ENCODE results near the gene CRYBG1.

- TF ChIP-seq, protein P1, sequence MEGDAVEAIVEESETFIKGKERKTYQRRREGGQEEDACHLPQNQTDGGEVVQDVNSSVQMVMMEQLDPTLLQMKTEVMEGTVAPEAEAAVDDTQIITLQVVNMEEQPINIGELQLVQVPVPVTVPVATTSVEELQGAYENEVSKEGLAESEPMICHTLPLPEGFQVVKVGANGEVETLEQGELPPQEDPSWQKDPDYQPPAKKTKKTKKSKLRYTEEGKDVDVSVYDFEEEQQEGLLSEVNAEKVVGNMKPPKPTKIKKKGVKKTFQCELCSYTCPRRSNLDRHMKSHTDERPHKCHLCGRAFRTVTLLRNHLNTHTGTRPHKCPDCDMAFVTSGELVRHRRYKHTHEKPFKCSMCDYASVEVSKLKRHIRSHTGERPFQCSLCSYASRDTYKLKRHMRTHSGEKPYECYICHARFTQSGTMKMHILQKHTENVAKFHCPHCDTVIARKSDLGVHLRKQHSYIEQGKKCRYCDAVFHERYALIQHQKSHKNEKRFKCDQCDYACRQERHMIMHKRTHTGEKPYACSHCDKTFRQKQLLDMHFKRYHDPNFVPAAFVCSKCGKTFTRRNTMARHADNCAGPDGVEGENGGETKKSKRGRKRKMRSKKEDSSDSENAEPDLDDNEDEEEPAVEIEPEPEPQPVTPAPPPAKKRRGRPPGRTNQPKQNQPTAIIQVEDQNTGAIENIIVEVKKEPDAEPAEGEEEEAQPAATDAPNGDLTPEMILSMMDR (IDR thresholded peaks at IDR 0.05; ENCODE audit: insufficient read depth, low read length), result no peak
- TF ChIP-seq SPI1 (IDR thresholded peaks at IDR 0.05; ENCODE audit: borderline replicate concordance, low read depth), result no peak
- no peak for TF ChIP-seq POLR2AphosphoS5 (IDR thresholded peaks at IDR 0.05; ENCODE audit: low read depth)
- no peak for TF ChIP-seq GABPA (IDR thresholded peaks at IDR 0.05; ENCODE audit: low read depth)
These were observed 80.0 kb downstream of the CRYBG1 start for GRCh38 chr6:106440546-106440945.
